Measurements from ENCODE around the gene ZSCAN5C.
"Not testable (repeated sequence)": the region's sequence is repeated elsewhere in the genome, so short reads cannot be mapped to it uniquely, and the experiment has no call there.

ZSCAN5C gene

DNA sequence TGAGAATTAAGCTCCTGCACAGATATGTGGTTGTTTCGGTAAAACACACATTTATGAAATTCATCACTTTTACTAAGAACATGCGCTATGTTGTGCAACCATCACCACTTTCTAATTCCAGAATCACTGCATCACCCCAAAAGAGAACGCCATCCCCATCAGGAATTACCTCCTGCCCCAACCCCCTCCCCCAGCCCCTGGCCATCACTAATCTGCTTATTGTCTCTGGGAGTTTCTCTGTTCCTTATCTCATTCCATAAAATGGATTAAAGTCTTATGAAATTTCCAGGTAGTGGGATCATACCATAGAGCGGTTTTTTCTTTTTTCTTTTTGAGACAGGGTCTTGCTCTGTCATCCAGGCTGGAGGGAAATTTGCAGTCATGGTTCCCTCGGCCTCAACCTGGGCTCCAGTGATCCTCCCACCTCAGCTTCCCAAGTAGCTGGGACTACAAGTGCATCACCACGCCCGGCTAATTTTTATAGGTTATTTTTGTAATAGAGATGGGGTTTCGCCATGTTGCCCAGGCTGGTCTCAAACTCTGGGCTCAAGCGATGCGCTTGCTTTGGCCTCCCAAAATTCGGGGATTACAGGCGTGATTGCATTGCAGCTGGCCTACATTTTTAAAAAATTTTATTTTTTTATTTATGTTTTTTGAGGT is 8.0 kb upstream of the ZSCAN5C start:
- no peak for DNase-seq

GRCh38 chr19:56197646-56198045 is 4.4 kb upstream of the ZSCAN5C start, which contains the start of gene ZSCAN5B:
TSS of gene ZSCAN5B (minus strand) at chr19:56197783. CDS start at chr19:56193052, 4,731 bp downstream.
- not testable (repeated sequence) for DNase-seq

DNA sequence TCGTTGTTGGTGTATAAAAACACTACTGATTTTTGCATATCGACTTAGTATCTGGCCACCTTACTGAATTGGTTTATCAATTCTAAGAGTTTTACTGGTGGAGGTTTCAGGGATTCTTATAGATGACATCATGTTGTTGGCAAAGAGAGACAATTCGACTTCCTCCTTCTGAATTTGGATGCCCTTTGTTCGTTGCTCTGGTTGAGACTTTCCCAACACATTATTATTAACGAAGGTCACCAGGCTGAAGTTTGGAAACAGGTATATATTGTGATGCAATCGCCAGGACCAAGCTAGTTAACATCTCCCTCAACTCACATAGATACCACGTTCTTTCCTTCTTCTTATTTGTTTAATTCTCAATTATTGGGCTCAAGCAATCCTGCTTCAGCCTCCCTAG is 2.4 kb upstream of the ZSCAN5C start:
- no peak for DNase-seq

DNA sequence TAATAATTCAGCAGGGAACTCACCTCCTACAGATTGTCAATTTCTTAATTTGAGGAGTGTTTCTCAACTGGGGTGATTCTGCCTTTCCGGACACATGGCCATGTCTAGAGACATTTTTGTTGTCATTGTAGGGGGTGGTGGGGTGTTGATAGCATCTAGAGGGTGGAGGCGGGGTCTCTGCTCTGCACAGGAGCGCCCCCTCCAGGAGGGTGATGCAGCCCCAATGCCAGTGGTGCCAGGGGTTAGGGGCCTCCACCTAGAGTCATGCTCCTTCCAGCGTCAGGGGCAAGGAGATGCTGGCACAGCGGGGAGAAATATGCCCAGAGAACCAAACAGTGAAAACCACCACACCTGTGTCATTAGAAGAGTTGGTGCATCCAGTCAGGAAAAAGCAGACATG is 5.5 kb downstream of the ZSCAN5C start:
- not testable (repeated sequence) for DNase-seq

DNA sequence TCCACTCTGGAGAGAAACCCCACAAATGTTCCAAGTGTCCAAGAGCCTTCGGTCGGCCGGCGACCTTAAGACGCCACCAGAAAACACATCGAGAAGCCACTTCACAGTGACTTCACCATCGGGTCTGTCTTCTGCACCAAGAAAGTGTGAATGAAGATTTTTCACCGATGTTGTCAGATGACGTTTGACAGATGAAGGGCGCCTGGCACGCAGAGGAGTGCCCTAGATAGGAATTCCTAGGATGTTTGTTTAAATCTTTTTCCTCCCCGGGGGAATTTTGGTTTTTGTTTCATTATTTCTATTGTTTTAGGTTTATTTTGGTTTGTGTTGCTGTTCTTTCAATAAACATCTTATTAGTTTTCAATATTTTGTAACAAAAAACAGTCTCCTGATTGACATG is 7.0 kb downstream of the ZSCAN5C start:
- no peak for DNase-seq

DNA sequence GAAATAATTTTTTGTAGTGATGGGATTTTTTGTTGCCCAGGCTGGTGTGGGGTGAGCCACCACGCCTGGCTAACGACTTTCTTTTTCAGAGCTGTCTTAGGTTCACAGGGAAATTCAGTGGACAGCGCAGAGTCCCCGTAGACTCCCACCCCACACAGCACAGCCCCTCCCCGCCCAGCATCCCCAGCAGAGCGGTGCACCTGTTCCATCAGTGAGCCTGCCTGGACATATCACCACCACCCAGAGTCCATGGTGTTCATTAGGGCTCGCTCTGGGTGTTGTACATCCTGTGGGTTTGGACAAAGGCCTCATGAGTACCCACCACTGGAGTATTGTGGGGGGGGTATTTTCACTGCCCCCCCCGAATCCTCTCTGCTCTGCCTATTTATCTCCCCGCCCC is 8.0 kb downstream of the ZSCAN5C start:
- DNase-seq, result not testable (repeated sequence)

DNA sequence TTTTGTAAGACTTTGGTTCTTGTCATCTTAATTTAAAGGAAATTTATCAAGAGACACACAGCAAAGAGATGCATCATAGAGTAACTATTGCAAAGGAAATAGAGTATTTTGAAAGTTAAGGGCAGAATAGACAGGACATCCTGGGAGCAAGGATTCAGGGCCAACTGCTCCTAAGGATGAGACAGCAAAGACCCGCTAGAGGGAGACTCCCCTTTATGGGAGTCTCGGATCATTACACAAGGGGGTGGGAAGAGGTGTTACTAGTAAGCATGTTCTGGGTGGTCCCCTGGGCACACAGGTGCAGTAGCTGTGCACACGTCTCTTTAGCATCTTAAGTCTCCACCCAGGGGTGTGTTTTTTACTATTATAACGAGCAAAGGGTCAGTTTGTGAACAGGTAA is 9.6 kb downstream of the ZSCAN5C start:
- DNase-seq, result no peak

- no peak for DNase-seq
Measured at GRCh38 chr19:56217039-56217949, 15.2 kb downstream of the ZSCAN5C start.

DNA sequence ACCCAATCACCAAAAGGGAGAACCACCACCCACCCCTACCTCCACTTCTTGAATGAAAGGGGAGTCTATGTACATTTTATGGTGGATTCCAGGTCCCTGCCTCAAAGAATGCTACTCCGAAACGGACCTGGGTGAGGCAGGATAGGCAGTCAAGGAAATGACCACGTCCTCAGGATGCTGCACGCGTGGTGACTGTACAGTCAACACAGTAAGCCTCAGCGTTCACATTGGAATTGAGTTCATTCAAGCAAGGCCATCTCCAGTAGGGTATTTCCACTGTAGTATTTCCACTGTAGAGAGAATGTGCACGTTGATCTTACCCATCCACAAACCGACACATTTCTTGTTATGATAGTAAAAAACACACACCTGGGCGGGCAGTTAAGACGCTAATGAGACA is 16.9 kb downstream of the ZSCAN5C start:
- DNase-seq, result no peak

DNA sequence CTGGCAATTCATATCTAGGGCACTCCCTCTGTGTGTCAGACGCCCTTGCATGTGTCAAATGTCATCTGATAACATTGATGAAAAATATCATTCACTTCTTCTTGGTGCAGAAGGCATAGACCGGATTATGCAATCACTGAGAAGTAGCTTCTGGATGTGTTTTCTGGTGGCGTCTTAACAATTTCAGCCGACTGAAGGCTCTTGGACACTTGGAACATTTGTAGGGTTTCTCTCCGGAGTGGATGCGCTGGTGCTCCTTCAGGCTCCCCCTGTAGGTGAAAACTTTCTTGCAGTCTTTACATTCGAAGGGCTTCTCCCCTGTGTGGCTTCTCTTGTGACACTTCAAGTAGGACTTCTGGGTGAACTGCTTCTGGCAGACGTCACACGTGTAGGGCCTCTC is 19.4 kb downstream of the ZSCAN5C start:
- DNase-seq, result not testable (repeated sequence)

GRCh38 chr19:56221851-56222250 is 19.8 kb downstream of the ZSCAN5C start:
- no peak for DNase-seq

GRCh38 chr19:56222901-56223300 is 20.8 kb downstream of the ZSCAN5C start:
- no peak for DNase-seq

DNA sequence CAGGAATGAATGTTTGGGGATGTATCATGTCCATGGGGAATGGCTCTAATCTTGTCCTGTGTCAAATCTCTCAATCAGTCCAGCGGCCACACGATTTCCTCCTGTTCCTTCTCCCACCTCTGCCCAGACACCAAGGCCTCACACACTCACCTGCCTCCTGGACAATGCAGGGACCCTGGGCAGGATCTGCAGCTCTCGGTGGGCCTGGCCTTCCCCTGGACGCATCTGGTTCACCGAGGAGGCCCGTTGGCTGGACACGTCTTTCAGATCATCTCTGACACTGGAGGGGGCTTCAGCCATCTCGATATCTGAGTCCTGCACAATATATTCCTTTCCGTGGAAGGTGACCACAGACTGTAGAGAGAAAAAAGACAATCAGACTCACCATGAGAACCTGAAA is 21.4 kb downstream of the ZSCAN5C start:
- no peak for DNase-seq

DNA sequence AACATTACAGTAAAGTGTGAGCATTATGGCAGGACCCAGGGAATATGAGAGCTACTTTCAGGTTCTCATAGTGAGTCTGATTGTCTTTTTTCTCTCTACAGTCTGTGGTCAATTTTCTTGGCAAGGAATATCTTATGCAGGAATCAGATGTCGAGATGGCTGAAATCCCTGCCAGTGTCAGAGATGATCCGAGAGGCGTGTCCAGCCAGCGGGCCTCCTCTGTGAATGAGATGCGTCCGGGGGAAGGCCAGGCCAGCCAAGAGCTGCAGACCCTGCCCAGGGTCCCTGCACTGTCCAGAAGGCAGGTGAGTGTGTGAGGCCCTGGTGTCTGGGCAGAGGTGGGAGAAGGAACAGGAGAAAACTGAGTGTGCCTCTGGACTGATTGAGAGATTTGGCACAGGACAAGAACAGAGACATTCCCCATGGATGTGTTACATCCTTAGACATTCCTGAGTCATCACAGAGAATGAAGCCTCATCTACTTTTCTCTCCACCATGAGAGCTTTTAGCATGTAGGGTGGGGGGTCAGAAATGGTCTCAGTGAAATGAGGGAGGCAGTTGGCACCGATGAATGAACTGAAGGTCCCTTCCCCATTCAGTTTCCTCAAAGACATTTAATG is 43.2 kb downstream of the ZSCAN5C start:
- DNase-seq, result no peak

- not testable (repeated sequence) for DNase-seq
Measured at GRCh38 chr19:56245764-56246163, 43.7 kb downstream of the ZSCAN5C start.

DNA sequence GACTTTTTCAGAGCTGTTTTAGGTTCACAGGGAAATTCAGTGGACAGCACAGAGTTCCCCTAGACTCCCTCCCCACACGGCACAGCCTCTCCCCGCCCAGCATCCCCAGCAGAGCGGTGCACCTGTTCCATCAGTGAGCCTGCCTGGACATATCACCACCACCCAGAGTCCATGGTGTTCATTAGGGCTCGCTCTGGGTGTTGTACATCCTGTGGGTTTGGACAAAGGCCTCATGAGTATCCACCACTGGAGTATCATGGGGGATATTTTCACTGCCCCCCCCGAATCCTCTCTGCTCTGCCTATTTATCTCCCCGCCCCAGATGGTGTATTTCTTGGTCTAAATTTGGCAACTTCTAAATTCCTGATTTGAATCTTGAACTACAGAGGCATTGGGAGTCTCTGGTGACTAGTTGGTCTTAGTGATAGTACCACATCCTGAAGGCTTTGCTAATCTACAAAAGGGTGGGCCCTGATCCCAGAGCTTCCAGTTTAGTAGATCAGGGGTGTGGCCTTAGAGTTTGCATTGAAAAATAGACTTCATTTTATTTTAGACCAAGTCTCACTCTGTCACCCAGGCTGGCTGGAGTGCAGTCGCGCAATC is 46.8 kb downstream of the ZSCAN5C start:
- DNase-seq, result not testable (repeated sequence)

DNA sequence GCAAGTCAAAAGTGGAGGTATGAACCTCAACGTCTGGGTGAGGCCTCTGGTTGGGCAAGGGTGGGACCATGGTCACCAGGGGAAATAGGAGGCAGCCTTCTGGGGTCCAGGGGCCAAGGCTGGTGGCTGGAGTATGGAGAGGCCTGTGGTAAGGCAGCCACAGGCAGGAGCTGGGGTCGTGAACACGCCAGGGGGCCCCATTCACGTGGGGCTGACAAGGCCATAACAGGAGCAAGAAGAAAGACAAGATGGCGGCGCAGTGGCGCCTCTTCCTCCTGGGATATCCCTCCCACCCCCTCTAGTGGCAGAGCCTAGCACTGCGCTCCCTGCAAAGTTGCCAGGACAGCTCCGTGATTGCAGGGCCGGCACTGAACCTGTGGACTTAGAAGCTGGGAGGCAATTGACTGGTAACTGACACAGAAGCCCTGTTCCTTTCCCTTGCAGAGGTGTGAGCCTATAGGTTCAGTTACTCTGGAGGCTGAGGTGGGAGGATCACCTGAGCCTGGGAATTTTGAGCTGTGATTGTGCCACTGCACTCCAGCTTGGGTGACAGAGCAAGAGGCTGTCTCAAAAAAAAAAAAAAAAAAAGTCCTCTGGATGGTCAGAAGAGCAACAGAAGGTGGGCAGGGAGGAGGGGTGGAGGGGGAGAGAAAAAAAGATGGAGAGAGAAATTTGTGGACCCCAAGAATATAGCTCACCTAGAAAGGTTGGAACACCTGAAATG is 50.8 kb downstream of the ZSCAN5C start:
- DNase-seq, result peak; percentile 69 to 72

GRCh38 chr19:56253737-56254136 is 51.7 kb downstream of the ZSCAN5C start:
- peak in 1 of 2 donors; percentile 58 for DNase-seq

GRCh38 chr19:56258272-56258671 is 56.2 kb downstream of the ZSCAN5C start:
- DNase-seq, result no peak
